PFSK-1 (cell line): Measurements from ENCODE around the gene KRT6B.

ENCODE experiments used
- FOXP2 ChIP-seq: optimal IDR thresholded peaks from 2 replicates; pipeline ENCODE3; 2011; ENCODE audit warnings: borderline replicate concordance, control low read depth, inconsistent platforms; ENCODE audit not compliant: insufficient read depth; ENCODE audit errors: extremely low read length, extremely low read depth
- POLR2AphosphoS5 ChIP-seq: IDR thresholded peaks from 2 replicates; pipeline ENCODE4 v1.6.1; 2012; ENCODE audit warnings: low read depth, mild to moderate bottlenecking, control low read depth, low read length, moderate library complexity
- REST ChIP-seq, 2 experiments: IDR thresholded peaks; 2 replicates each; pipeline versions ENCODE4 v1.6.1 to v1.8.0; 2011 to 2012; ENCODE audit warnings: low read depth in 2 of 2, low read length in 2 of 2, control low read depth in 1 of 2, inconsistent platforms in 1 of 2, mild to moderate bottlenecking in 1 of 2, moderate library complexity in 1 of 2; ENCODE audit not compliant: insufficient read depth in 1 of 2
- SIN3A ChIP-seq: IDR thresholded peaks from 2 replicates; pipeline ENCODE4 v1.6.1; 2012; ENCODE audit warnings: mild to moderate bottlenecking, low read length, moderate library complexity, borderline replicate concordance; ENCODE audit not compliant: insufficient read depth
- TAF1 ChIP-seq: IDR thresholded peaks from 2 replicates; pipeline ENCODE4 v1.6.1; 2012; ENCODE audit warnings: low read length, control low read depth, borderline replicate concordance; ENCODE audit not compliant: insufficient read depth

The KRT6B gene

GRCh38 chr12:52415870-52416750 lies 35.8 kb downstream of the KRT6B start:
- TF ChIP-seq TAF1 (no peak), SIN3A (no peak), FOXP2 (no peak), REST (IDR thresholded peaks at IDR 0.05; ENCODE audit: insufficient read depth in 1 of 2, low read depth in 2 of 2, low read length in 2 of 2) (no peak), POLR2AphosphoS5 (no peak)

- no peak for TF ChIP-seq POLR2AphosphoS5
- TF ChIP-seq REST (IDR thresholded peaks at IDR 0.05; ENCODE audit: insufficient read depth in 1 of 2, low read depth in 2 of 2, low read length in 2 of 2), result no peak
- TF ChIP-seq SIN3A, result no peak
- TF ChIP-seq FOXP2, result no peak
- no peak for TF ChIP-seq TAF1
Measured at GRCh38 chr12:52414936-52415335, 37.0 kb downstream of the KRT6B start.

GRCh38 chr12:52413782-52414345 lies 38.1 kb downstream of the KRT6B start:
- no peak for TF ChIP-seq POLR2AphosphoS5
- TF ChIP-seq TAF1, result no peak

DNA sequence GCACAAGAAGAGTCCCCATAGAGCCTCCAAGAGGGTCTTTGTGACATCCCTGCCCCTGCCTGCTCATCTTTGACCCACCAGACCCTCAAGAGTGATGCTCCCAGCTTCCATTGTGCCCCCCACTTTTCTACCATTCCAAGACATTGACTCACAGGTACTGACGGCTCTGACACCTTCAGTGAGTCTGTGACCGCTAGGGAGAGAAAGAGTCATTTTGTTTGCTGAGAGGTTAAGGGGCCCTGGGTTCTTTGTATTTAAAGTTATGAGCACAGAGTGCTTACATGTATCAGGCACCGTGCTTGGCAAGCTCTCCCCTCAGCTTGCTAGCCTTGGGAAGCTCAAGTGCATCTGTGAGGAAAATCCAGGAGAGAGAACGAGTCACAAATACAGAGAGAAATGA lies 38.7 kb downstream of the KRT6B start:
- TF ChIP-seq FOXP2 (no peak), SIN3A (no peak), POLR2AphosphoS5 (no peak), TAF1 (no peak), REST (IDR thresholded peaks at IDR 0.05; ENCODE audit: insufficient read depth in 1 of 2, low read depth in 2 of 2, low read length in 2 of 2) (no peak)

GRCh38 chr12:52411815-52412214 lies 40.1 kb downstream of the KRT6B start:
- TF ChIP-seq REST (IDR thresholded peaks at IDR 0.05; ENCODE audit: insufficient read depth in 1 of 2, low read depth in 2 of 2, low read length in 2 of 2) (no peak), SIN3A (no peak), FOXP2 (no peak), POLR2AphosphoS5 (no peak), TAF1 (no peak)
